NT2/D1 (cell line): ENCODE results near the gene SNTG2.
"Not testable (repeated sequence)": the region's sequence is repeated elsewhere in the genome, so short reads cannot be mapped to it uniquely, and the experiment has no call there.

Experiments
- SUZ12 ChIP-seq: IDR thresholded peaks from 2 replicates; pipeline ENCODE4 v1.6.1; 2011; ENCODE audit not compliant: insufficient read length, insufficient read depth; ENCODE audit errors: extremely low read depth
- YY1 ChIP-seq: IDR thresholded peaks from 2 replicates; pipeline ENCODE4 v1.6.1; 2011; ENCODE audit not compliant: insufficient read length, insufficient read depth
- ZNF274 ChIP-seq: IDR thresholded peaks from 2 replicates; pipeline ENCODE4 v1.6.1; 2011; ENCODE audit warnings: mild to moderate bottlenecking, low read depth, low read length

DNA sequence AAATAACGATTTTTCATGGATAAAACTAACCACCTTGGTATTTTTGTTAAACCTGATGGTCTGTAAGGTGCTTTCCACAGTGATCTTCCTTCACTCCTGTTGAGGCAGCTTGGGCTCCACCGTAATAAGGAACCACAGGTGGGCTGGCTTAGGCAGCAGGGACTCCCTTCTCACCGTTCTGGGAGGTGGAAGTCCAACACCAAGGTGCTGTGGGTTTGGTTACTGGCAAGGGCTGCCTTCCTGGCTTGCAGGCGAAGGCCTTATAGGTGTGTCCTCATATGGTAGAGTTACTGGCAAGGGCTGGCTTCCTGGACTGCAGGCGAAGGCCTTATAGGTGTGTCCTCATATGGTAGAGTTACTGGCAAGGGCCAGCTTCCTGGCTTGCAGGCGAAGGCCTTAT, 143.0 kb downstream of the SNTG2 start:
- not testable (repeated sequence) for TF ChIP-seq ZNF274, SUZ12, YY1
